HG03095 (cell line): ENCODE measurements around the gene AK5.
"Not testable (repeated sequence)": the region's sequence is repeated elsewhere in the genome, so short reads cannot be mapped to it uniquely, and the experiment has no call there.

Experiments used
- ATAC-seq: cut with Tn5 transposase; IDR thresholded peaks from one replicate; pipeline ENCODE4 v1.9.1; 2021; ENCODE audit warnings: moderate library complexity; ENCODE audit not compliant: unreplicated experiment

AK5 gene

DNA sequence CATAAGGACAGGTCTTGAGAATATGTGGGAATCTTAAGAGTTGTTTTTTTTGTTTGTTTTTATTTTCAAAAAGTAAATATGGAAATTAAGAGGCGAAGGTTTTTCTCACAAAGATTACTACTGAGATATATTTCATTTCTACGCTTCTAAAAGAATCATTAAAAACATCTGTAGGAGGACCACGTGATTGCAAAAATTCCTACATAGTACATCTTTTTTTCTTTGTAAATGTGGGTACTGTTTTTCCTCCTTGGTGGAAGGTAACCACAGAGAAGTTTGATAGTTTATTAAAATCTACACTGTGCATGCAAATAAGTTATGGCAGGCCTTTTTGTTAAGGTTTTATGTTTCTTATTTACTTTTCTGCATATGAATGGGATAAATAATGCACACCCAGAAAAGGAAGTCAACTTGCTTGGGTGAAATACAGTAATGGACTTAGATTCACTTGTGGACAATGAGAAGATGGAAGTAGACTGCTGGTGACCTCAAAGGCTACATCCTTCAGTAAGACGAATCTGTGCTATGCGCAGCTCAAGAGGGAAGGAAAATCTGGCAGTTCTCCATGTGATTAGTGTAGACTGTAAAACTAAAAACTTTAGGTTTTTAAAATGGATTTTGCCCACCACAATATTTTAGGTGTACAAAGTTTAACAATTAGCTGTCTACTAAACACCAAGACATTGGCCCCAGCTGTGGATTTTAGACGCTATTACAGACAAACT is 2.0 kb downstream of the AK5 start:
- no peak for ATAC-seq

GRCh38 chr1:77287535-77287934 is 5.7 kb downstream of the AK5 start:
- ATAC-seq, result no peak

- no peak for ATAC-seq
Observed at GRCh38 chr1:77288275-77288674, 6.5 kb downstream of the AK5 start.

DNA sequence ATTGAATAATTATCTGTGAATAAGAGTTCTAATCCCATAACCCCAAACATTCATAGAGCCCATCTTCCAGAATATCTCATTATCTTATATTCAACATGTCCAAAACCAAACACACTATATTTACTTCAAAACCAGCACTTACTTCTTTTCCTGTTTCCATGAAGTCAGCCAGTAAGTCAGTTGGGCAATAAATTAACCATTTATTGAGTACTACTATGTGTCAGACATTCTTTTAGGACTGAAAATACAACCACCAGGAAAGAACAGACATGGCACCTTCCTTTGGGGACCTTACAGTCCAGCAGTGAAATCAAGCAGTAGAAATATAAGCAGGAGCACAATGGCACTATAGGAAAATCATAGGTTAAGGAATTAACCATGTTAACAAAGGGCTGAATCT is 8.8 kb downstream of the AK5 start:
- ATAC-seq, result no peak

DNA sequence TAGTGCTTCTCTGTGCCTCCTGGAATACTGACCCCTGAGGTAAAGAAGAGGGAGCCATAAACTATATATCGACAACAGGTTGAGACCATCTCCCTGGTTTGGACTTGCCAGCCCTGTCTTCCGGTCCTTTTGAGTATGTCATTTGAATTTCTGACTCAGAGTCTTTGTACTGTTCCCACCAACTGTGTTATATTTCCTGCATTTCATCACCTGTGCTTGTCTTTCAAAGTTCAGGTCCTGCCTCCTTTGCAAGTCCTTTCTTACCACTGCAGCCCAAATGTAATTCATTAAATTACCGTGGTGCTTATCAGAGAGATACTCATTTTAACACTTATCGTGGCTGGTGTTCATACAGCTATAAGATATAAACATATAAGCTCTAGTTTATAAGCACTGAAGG is 10.7 kb downstream of the AK5 start:
- no peak for ATAC-seq

GRCh38 chr1:77300566-77300965 is 18.7 kb downstream of the AK5 start:
- no peak for ATAC-seq

GRCh38 chr1:77303387-77303786 is 21.6 kb downstream of the AK5 start:
- peak; percentile 75 for ATAC-seq

- ATAC-seq, result no peak
Observed at GRCh38 chr1:77308889-77309621, 27.2 kb downstream of the AK5 start.

DNA sequence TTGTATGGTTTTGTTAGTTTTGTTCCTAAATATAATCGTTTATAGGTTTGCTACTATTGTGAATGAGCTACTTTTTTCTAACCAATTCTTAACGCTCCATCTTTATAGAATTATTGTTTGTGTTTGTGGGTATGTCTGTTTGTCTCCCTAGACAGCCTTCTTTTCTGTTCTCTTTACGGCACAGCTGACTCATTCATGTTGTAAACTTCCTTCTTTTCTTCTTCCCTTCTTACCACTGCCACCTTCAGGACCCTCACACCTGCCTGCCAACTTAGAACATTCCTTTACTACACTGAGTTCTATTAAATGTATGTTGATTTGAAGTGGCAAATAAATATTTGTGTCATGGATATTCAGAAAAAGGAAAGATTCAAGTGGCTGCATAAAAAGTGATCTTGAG is 29.1 kb downstream of the AK5 start:
- ATAC-seq, result no peak

- ATAC-seq, result not testable (repeated sequence)
Observed at GRCh38 chr1:77312364-77312763, 30.5 kb downstream of the AK5 start.

GRCh38 chr1:77313491-77313890 is 31.7 kb downstream of the AK5 start:
- ATAC-seq, result no peak

DNA sequence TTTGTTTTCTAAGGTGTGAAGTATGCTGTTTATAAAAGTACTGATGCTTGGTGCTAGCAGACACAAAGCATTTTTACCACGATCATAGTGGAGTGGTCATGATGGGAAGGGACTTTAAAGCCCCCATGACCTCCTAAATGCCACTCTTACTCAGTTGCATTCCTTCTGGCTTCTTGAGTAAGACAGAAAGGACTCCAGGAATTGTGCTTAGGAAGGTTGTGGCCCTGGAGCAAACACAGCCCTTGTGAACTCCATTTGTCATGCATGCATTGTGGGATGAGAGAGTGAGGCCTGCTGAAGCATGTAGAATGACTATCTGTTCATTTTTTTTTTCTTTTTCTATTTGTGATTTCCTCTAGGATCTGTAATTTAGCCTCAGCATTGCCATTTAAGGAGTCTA is 34.2 kb downstream of the AK5 start:
- ATAC-seq, result no peak

DNA sequence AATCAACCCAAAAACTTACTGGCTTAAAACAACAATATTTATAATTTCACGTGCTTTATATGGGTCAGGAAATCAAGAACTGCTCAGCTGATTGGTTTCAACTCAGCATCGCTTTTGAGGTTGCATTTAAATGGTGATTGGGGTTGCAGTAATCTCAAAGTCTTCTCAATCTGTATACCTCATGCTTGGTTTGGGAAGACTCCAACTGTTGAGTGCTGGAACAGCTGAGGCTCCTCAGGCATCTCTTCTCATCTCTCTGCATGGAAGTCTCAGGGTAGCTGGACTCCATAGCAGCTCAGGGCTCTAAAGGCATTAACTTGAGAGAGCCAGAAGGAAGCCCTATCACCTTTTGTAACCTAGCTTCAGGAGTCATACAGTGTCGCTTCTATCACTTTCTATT is 35.1 kb downstream of the AK5 start:
- ATAC-seq, result no peak

DNA sequence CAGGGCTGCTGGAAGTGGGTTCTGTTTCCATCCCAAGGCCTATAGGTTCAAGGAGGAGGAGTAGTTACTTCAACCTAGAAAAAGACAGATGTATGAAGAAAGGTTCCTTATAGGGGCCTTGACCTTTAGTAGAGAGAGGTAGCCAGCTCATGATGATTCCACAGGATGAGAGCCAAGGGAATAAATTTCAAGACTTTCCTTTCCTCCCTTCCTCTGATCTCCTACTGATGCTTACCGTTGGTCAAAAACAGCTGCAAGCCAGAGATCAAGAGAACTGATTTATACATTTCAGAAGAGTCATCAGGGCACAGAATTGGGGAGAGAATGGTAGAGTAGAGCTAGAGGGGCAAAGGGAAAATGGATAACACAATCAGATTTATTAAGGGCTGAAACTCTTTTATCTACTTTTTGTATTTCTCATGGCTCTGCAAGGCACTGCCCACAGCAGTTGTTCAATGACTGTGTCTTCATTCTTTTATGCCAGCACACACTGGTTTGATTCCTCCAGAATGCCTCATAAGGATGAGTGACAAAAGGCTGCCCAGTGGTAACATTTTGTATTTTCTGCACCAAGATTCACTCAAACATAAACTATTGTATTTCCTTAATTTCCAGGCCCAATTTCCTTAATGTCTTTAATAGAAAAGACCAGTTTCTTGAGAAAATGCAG is 37.4 kb downstream of the AK5 start:
- ATAC-seq, result no peak

- ATAC-seq, result no peak
Observed at GRCh38 chr1:77322061-77322900, 40.5 kb downstream of the AK5 start.

DNA sequence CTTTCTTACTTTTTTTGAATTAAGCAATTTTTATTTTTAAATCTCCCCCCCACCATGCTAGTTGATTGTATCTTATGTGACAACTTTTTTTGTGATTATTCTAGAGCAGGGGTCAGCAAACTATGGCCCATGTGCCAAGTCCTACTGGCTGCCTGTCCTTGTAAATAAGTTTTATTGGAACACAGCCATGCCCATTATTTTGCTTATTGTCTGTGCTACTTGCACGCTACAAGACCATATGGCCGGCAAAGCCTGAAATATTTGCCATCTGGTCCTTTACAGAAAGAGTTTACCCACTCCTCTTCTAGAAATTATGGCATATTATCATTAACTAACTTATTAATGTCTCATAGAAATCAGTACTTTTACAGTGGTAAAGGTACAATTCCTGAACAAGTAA is 51.7 kb downstream of the AK5 start:
- ATAC-seq, result no peak

GRCh38 chr1:77336729-77337128 is 54.9 kb downstream of the AK5 start:
- no peak for ATAC-seq

- ATAC-seq, result no peak
Observed at GRCh38 chr1:77339326-77339725, 57.5 kb downstream of the AK5 start.

- no peak for ATAC-seq
Observed at GRCh38 chr1:77341195-77341594, 59.4 kb downstream of the AK5 start.

GRCh38 chr1:77342745-77343144 is 60.9 kb downstream of the AK5 start:
- no peak for ATAC-seq

DNA sequence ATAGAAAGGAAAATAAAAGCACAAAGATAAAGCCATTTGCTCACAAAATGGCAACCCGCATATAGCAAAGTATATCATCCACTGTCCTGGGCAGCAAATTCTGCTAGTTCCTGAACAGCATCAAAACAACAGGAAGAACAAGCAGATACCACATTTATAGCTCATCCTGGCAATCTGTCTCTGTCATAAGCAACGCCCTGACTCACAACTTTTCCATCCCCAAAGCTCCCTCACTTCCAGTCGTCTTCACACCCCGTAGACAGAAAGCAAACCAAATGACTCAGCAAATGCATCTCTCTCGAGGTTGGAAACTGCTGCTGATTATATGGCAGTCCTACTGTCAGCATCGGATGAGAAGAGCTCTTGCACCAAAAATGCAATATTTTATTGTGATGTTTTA is 65.8 kb downstream of the AK5 start:
- ATAC-seq, result no peak
